RPMI8226 (cell line): Measurements from ENCODE around the gene C11orf21.
"Not testable (repeated sequence)": the region's sequence is repeated elsewhere in the genome, so short reads cannot be mapped to it uniquely, and the experiment has no call there.

ENCODE experiments used
- DNase-seq: peaks from one replicate; pipeline ENCODE4 v3.0.0-alpha.2; 2015

C11orf21 gene

GRCh38 chr11:2301631-2302305 lies at the start of gene C11orf21, which contains the start of gene TSPAN32:
Gene C11orf21, minus strand, starts transcription at chr11:2301918. Its CDS starts 110 bp downstream, at chr11:2301808.
Gene TSPAN32, plus strand, starts transcription at chr11:2302013. Its CDS starts 137 bp downstream, at chr11:2302150.
- peak; percentile 64 for DNase-seq

DNA sequence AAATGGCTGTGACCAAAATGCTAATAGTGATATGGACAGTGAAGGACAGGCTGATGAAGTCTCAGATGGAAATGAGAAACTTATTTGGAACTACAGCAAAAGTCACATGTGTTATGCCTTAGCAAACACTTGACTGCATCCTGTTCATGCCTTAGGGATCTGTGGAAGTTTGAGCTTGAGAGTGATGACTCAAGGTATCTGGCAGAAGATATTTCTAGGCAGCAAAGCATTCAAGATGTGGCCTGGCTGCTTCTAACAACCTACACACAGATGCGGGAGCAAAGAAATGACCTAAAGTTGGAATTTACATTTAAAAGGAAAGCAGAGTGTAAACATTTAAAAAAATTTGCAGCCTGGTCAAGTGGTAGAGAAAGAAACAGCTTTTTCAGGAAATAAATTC lies 47.3 kb upstream of the C11orf21 start:
- DNase-seq = no peak

GRCh38 chr11:2347308-2347830 lies 45.7 kb upstream of the C11orf21 start:
- DNase-seq = no peak

DNA sequence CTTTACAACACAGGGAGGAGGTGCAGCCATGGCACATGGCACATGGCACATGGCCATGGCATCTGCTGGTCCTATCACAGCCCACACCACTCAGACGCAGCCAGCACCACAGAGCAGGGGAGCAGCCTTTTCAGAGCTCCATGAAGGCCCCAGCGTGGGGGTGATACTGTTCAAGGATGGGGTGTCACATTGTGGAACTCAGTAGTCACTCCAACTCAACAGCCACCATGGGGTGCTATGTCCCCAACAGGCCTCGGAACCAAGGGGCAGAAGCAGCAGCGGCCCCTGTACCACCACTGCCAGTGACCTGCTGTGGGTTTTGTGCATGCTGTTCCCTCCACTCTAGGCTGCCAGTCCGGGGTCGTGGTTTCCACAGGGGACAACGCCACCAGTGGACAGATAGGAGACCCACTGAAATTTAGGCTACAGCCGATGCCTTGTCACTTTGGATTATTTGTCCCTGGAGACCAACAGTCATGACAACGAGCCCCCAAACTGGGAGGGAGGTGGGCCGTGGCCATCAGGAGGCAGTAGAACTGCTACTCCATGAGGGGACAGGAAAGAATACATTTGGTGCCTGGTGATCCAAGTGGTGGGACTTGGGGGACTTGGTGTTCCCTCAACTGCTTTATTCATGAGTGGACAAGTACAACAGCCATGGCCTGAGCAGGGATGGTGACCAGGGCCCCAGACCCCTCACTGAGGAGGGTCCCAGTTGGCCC lies 45.0 kb upstream of the C11orf21 start:
- DNase-seq = no peak

- no peak for DNase-seq
These were observed 44.3 kb upstream of the C11orf21 start for GRCh38 chr11:2346014-2346413.

DNA sequence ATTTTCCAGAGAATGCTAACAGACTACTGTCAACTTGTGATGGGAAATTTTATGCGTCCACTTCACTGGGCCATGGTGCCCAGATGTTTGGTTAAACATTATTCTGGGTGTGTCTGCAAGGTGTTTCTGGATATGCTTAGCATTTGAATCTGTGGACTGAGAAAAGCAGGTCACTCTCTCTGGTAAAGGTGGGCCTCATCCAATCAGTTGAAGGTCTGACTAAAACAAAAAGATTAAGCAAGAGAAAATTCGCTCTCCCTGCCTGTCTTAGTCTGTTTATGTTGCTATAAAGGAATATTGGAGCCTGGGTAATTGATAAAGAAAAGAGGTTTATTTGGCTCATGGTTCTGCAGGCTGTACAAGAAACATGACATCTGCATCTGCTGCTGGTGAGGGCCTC lies 43.3 kb upstream of the C11orf21 start:
- no peak for DNase-seq

DNA sequence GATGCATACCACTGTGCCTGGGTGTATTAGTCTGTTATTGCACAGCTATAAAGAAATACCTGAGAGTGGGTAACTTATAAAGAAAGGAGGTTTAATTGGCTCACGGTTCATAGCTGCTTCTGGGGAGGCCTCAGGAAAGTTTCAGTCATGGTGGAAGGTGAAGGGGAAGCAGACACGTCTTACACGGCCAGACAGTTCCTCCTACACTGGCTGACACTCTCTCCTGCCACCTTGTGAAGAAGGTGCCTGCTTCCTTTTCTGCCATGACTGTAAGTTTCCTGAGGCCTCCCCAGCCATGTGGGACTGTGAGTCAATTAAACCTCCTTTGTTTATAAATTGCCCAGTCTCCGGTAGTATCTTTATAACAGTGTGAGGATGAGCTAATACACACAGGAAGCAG lies 41.8 kb upstream of the C11orf21 start:
- DNase-seq = no peak

- no peak for DNase-seq
These were observed 41.3 kb upstream of the C11orf21 start for GRCh38 chr11:2342981-2343380.

- no peak for DNase-seq
These were observed 40.8 kb upstream of the C11orf21 start for GRCh38 chr11:2342557-2342956.

- DNase-seq = not testable (repeated sequence)
These were observed 37.0 kb upstream of the C11orf21 start for GRCh38 chr11:2338760-2339159.

GRCh38 chr11:2335286-2335685 lies 33.6 kb upstream of the C11orf21 start:
- not testable (repeated sequence) for DNase-seq

DNA sequence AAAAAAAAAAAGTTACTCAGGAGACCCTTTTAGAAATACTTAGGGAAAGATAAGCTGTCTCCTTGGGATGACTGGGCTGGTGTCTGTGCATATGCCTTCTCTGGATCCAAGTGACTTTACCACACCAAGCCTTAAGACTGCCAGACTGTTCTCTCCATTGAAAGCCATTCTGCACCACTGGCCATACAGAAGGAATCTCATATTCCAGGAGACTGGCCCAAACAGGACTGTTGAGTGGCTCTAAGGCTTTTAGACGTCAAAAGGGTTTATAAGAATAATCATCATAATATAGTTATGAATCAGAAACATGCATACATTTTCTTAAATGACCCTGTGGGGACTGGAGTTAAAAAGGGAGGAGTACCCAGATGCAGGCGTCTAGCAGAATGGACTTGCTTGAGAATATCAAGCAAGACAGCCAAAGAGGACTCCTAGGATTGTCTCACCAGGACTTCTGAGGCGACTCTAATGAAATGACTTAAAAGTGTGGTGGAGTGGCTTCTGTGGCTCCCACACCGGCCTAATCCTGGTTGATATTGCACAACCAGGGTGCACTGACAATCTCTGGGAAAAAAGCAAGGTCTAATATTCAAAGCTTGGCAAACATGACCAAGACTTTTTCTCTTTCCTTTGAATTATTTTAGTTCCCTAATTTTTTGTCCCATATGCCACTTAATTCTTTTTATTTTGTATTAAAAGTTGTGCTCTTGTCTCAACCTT lies 31.9 kb upstream of the C11orf21 start:
- DNase-seq = not testable (repeated sequence)

- DNase-seq = not testable (repeated sequence)
These were observed 30.9 kb upstream of the C11orf21 start for GRCh38 chr11:2332569-2332968.

DNA sequence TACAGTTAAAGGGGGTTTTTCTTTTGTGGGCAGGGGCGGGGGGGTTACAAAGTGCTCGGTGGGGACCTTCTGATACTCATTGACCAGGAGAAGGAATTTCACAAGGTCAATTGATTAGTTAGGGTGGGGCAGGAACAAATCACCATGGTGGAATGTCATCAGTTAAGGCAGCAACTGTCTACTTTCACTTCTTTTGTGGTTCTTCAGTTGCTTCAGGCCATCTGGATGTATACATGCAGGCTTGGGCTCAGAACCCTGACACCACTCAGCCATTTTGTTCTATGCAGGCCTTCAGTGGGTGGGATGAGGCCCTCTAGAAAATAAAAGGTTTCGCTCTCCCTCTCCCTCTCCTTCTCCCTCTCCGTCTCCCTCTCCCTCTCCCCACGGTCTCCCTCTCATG lies 29.7 kb upstream of the C11orf21 start:
- no peak for DNase-seq

- no peak for DNase-seq
These were observed 29.0 kb upstream of the C11orf21 start for GRCh38 chr11:2330696-2331095.

GRCh38 chr11:2329551-2329950 lies 27.8 kb upstream of the C11orf21 start:
- DNase-seq = no peak

DNA sequence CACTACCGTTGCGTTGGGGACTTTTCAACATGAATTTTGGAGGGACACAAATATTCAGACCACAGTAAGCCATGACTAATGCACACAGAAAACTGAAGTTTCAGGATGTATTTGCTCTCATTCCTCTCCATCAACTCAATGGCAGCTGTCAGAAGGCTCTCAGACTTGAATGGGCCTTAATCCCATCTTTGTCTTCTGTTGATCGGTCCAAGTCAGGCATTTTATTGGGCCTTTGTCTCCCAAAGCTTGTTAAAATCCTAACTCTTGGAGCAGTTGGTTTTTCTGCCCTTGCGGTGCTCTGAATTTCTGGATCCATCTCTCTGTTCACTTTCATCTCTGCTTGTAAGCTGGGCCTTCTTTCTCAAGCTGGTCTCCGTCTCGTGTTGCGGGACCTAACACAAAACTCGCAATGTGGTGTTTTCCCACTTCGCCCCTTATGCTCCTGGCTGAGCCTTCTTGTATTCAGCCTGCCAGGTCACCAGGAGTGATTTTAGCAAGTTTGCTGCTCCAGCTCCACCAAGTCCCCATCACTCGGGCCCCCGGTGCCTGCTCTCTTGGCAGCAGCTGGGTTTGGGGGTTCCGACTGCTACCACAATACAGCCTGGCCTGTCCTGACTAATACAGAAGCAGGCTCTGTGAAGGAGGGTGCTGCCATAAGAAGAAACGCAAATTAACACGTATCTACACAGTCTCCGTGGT lies 27.1 kb upstream of the C11orf21 start:
- DNase-seq = no peak

- no peak for DNase-seq
These were observed 26.3 kb upstream of the C11orf21 start for GRCh38 chr11:2328021-2328420.

GRCh38 chr11:2327032-2327431 lies 25.3 kb upstream of the C11orf21 start:
- no peak for DNase-seq

GRCh38 chr11:2325719-2326118 lies 24.0 kb upstream of the C11orf21 start:
- DNase-seq = no peak

DNA sequence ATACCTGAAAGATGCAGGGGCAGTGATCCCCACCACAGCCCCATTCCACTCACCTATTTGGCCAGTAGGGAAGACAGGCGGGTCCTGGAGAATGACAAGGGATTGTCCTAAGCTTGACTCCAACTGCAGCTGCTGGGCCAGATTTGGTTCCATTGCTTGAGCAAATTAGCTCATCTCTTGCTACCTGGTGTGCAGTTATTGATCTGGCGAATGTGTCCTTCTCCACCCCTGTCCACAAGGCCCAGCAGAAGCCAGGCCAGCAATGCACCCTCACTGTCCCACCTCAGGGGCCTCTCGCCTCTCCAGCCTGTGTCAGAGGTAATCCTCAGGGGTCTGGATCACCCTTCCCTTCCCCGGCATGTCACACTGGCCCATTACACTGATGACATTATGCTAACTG lies 23.4 kb upstream of the C11orf21 start:
- no peak for DNase-seq

DNA sequence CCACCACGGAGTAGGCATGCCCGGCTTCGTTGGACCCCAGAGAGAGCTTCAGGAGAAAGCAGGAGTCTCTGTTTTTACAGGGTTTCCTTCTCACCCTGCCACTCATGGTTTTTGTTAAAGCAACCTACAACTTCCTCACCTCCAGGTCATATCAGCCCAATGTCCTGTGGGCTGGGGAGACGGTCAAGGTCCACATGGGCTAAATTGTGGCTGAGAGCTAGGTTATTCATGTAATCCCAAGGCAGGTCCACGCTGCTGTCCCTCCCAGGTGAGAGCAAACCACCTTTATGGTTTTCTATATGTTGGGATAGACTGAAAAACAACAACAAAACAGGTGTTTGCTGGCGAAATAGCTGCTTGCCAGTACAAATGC lies 19.6 kb upstream of the C11orf21 start:
- DNase-seq = no peak
